H1 (cell line): ENCODE data around the gene C17orf107. TPM values are rescaled to one million over a fixed set of nuclear protein-coding genes. Genes with fewer than 3 reads are reported as not detected.

ENCODE experiments used
- CTCF ChIA-PET: fragments of 300-600 bp; sonication (Branson Sonifier 250); formaldehyde crosslinking; loops from one replicate; lab custom pipeline; 2021; ENCODE audit not compliant: partially characterized antibody; lab: Charles Lee
- POLR2A ChIA-PET: fragments of 300-600 bp; sonication (Branson Sonifier 250); formaldehyde crosslinking; loops from one replicate; lab custom pipeline; 2021; ENCODE audit warnings: inconsistent platforms; ENCODE audit not compliant: partially characterized antibody; lab: Charles Lee
- DNase-seq, 2 experiments: peaks; one replicate each; pipeline versions ENCODE4 v3.0.0 to v3.0.0-alpha.2; 2010 to 2022; ENCODE audit warnings: low spot score in 2 of 2, low read depth in 1 of 2, mixed read lengths in 1 of 2
- FAIRE-seq: peaks from 2 replicates; lab custom pipeline; 2011; peaks lifted over from hg19 to GRCh38; lab: Jason Lieb, UNC
- H2AFZ ChIP-seq: 2 replicates; pipeline ENCODE4 v1.8.1; 2012; ENCODE audit warnings: low read length, inconsistent platforms
- H2AK5ac ChIP-seq: 2 replicates; pipeline ENCODE4 v1.6.1; 2013; ENCODE audit warnings: low read depth, low read length
- H2BK120ac ChIP-seq: replicated peaks from 2 replicates; pipeline ENCODE3; 2013; ENCODE audit warnings: low read depth, low read length, inconsistent platforms
- H2BK12ac ChIP-seq: 2 replicates; pipeline ENCODE4 v1.6.1; 2013; ENCODE audit warnings: low read depth, low read length
- H2BK15ac ChIP-seq: 2 replicates; pipeline ENCODE4 v1.6.1; 2013; ENCODE audit warnings: low read length
- H2BK20ac ChIP-seq: 2 replicates; pipeline ENCODE4 v1.6.1; 2013; ENCODE audit warnings: low read length
- H2BK5ac ChIP-seq: 2 replicates; pipeline ENCODE4 v1.6.1; 2013; ENCODE audit warnings: low read depth, low read length
- H3K14ac ChIP-seq: 2 replicates; pipeline ENCODE4 v1.6.1; 2013; ENCODE audit warnings: inconsistent platforms; ENCODE audit not compliant: insufficient read length
- H3K18ac ChIP-seq: 2 replicates; pipeline ENCODE4 v1.6.1; 2013; ENCODE audit warnings: low read length; ENCODE audit errors: extremely low read depth
- H3K23ac ChIP-seq: 2 replicates; pipeline ENCODE4 v1.6.1; 2013; ENCODE audit warnings: inconsistent platforms; ENCODE audit not compliant: insufficient read length
- H3K23me2 ChIP-seq: 2 replicates; pipeline ENCODE4 v1.6.1; 2013; ENCODE audit warnings: low read depth, low read length
- H3K27ac ChIP-seq: 2 replicates; pipeline ENCODE4 v1.6.1; 2011; ENCODE audit warnings: low read depth, low read length, inconsistent platforms
- H3K27me3 ChIP-seq, 4 experiments: replicated peaks in 1 of 4; 1 replicate in 1 of 4; 2 replicates in 3 of 4; pipeline versions ENCODE4 v1.6.1 to v1.8.1; 2011 to 2013; ENCODE audit warnings: low read length in 3 of 4, mild to moderate bottlenecking in 3 of 4, inconsistent platforms in 2 of 4, mixed read lengths in 2 of 4, moderate library complexity in 1 of 4; ENCODE audit not compliant: control insufficient read depth in 3 of 4, insufficient read depth in 3 of 4; ENCODE audit errors: extremely low read depth in 1 of 4
- H3K36me3 ChIP-seq, 4 experiments: 2 replicates each; pipeline versions ENCODE4 v1.6.1 to v1.8.1; 2011 to 2013; ENCODE audit warnings: mild to moderate bottlenecking in 4 of 4, low read length in 3 of 4, moderate library complexity in 2 of 4, control low read depth in 1 of 4, inconsistent platforms in 1 of 4; ENCODE audit not compliant: insufficient read depth in 4 of 4, control insufficient read depth in 2 of 4
- H3K4ac ChIP-seq: replicated peaks from 2 replicates; pipeline ENCODE3; 2013; ENCODE audit warnings: low read length, low read depth, mixed read lengths, inconsistent platforms; ENCODE audit not compliant: insufficient read length
- H3K4me1 ChIP-seq, 4 experiments: replicated peaks in 1 of 4; 1 replicate in 1 of 4; 2 replicates in 3 of 4; pipeline versions ENCODE4 v1.6.1 to v1.8.1; 2011 to 2013; ENCODE audit warnings: low read length in 3 of 4, inconsistent platforms in 2 of 4, mixed read lengths in 1 of 4; ENCODE audit not compliant: insufficient read depth in 4 of 4, control insufficient read depth in 3 of 4
- H3K4me2 ChIP-seq, 2 experiments: 2 replicates each; pipeline versions ENCODE4 v1.6.1 to v1.8.1; 2011 to 2013; ENCODE audit warnings: low read depth in 2 of 2, low read length in 2 of 2, control low read depth in 1 of 2, inconsistent platforms in 1 of 2, mild to moderate bottlenecking in 1 of 2; ENCODE audit not compliant: insufficient read depth in 1 of 2
- H3K4me3 ChIP-seq, 4 experiments: fragments of 200-600, 300-600 bp in 1 of 4; sonication (generic), shearing (Covaris generic), sonication (Bioruptor Twin) in 1 of 4; 2 replicates each; pipeline versions ENCODE4 v1.5.1 to v1.8.1; 2011 to 2016; ENCODE audit warnings: low read length in 4 of 4, low read depth in 3 of 4, control low read depth in 2 of 4, inconsistent platforms in 2 of 4, mild to moderate bottlenecking in 2 of 4, mixed read lengths in 1 of 4, moderate library complexity in 1 of 4; ENCODE audit not compliant: insufficient read depth in 2 of 4; ENCODE audit errors: extremely low read depth in 1 of 4
- H3K56ac ChIP-seq: replicated peaks from 2 replicates; pipeline ENCODE3; 2013; ENCODE audit warnings: low read depth, mild to moderate bottlenecking, mixed read lengths, low read length, inconsistent platforms; ENCODE audit not compliant: insufficient read length
- H3K79me1 ChIP-seq: 2 replicates; pipeline ENCODE4 v1.6.1; 2013; ENCODE audit warnings: low read depth, low read length, control low read depth
- H3K79me2 ChIP-seq, 2 experiments: 2 replicates each; pipeline versions ENCODE4 v1.6.1 to v1.8.1; 2012 to 2013; ENCODE audit warnings: low read length in 2 of 2, mild to moderate bottlenecking in 2 of 2, inconsistent platforms in 1 of 2; ENCODE audit not compliant: insufficient read depth in 2 of 2, control insufficient read depth in 1 of 2
- H3K9ac ChIP-seq, 4 experiments: replicated peaks in 1 of 4; 1 replicate in 1 of 4; 2 replicates in 3 of 4; pipeline versions ENCODE4 v1.6.1 to v1.8.1; 2011 to 2013; ENCODE audit warnings: low read depth in 3 of 4, low read length in 3 of 4, control low read depth in 2 of 4, mild to moderate bottlenecking in 2 of 4, moderate library complexity in 2 of 4, inconsistent platforms in 1 of 4; ENCODE audit errors: extremely low read depth in 1 of 4
- H3K9me3 ChIP-seq, 2 experiments: 2 replicates each; pipeline versions ENCODE4 v1.6.1 to v1.8.1; 2012 to 2013; ENCODE audit warnings: mild to moderate bottlenecking in 2 of 2, moderate library complexity in 2 of 2, control low read depth in 1 of 2, inconsistent platforms in 1 of 2, low read depth in 1 of 2, low read length in 1 of 2, mixed read lengths in 1 of 2; ENCODE audit not compliant: insufficient read depth in 2 of 2
- H4K20me1 ChIP-seq, 2 experiments: replicated peaks in 1 of 2; 2 replicates each; pipeline versions ENCODE3 to v1.8.1; 2011 to 2013; ENCODE audit warnings: inconsistent platforms in 2 of 2, low read length in 2 of 2, mild to moderate bottlenecking in 1 of 2; ENCODE audit not compliant: insufficient read depth in 2 of 2, control insufficient read depth in 1 of 2
- H4K5ac ChIP-seq: 2 replicates; pipeline ENCODE4 v1.6.1; 2013; ENCODE audit warnings: low read length, low read depth, mixed read lengths, inconsistent platforms; ENCODE audit not compliant: insufficient read length
- H4K8ac ChIP-seq: 2 replicates; pipeline ENCODE4 v1.8.0; 2013; ENCODE audit warnings: mild to moderate bottlenecking, moderate library complexity, low read length, inconsistent platforms; ENCODE audit not compliant: insufficient read depth; ENCODE audit errors: extremely low read depth
- H4K91ac ChIP-seq: replicated peaks from 2 replicates; pipeline ENCODE3; 2013; ENCODE audit warnings: low read length, mixed read lengths, inconsistent platforms; ENCODE audit not compliant: insufficient read length
- POU5F1 ChIP-seq: IDR thresholded peaks from 2 replicates; pipeline ENCODE4 v1.6.1; 2011; ENCODE audit warnings: low read depth, mild to moderate bottlenecking, low read length, moderate library complexity
- WGBS, 2 experiments: shearing (Covaris generic) in 1 of 2; methylation state at CpG; one replicate each; pipeline versions ENCODE4 v1.1.6 to v1.1.7; 2013 to 2015; ENCODE audit warnings: low lambda C conversion rate in 2 of 2, mixed read lengths in 2 of 2, inconsistent platforms in 1 of 2, low coverage in 1 of 2, missing lambda C conversion rate in 1 of 2; ENCODE audit not compliant: insufficient replicate concordance in 2 of 2, insufficient coverage in 1 of 2, insufficient read length in 1 of 2; ENCODE audit errors: extremely low coverage in 1 of 2, missing lambda C conversion rate in 1 of 2; 5-methylcytosine and 5-hydroxymethylcytosine counted together
- polyA plus RNA-seq, 7 experiments: library from polyadenylated mRNA; depleted of rRNA in 3 of 7; stranded (reverse) in 5 of 7; unstranded in 2 of 7; fragments of >200 nt in 5 of 7; fragments of 200-250 nt in 2 of 7; gene quantifications; 1 replicate in 5 of 7; 2 replicates in 1 of 7; 4 replicates in 1 of 7; pipeline versions ENCODE4 v1.2.1 to v1.2.3, GENCODE V29; 2011 to 2013; ENCODE audit warnings: missing spikeins in 2 of 7, mixed read lengths in 2 of 7
- total RNA-seq: library from RNA; stranded (reverse); fragmentation: NEBNext Ultra II Directional; extraction: Animal tissue kit (Norgen Biotek cat#: 25700); gene quantifications from 2 replicates; pipeline ENCODE4 v1.2.1, GENCODE V29; 2021

Gene C17orf107
- total and polyA plus RNA-seq, 2 of the 8 experiments (the other 6 are each of a cell fraction or from before 2014, with no cell fraction given): 0.39 to 0.45 TPM

- FAIRE-seq (no peak), DNase-seq (no peak)
- H2BK12ac ChIP-seq: no peak overlapping the region
- no peak overlapping the region for H3K56ac ChIP-seq
- no peaks in the 10 kb centered on the region for H3K36me3 ChIP-seq
- H3K23me2 ChIP-seq: no peaks in the 10 kb centered on the region
- no peak overlapping the region for H4K91ac ChIP-seq
- no peak overlapping the region for H2BK15ac ChIP-seq
- H3K4me3 ChIP-seq: no peak overlapping the region
- peaks cover 0 to 2% of the 10 kb centered on the region in 2 experiments; a peak in 1 of 4 replicates for H3K79me2 ChIP-seq
- no peaks in the 10 kb centered on the region for H3K9me3 ChIP-seq
- H3K27ac ChIP-seq: no peak overlapping the region
- no peak overlapping the region for H4K5ac ChIP-seq
- POLR2A ChIA-PET: no interaction called here
- H2BK120ac ChIP-seq: no peak overlapping the region
- no peak overlapping the region for H2AK5ac ChIP-seq
- peaks cover 0 to 1% of the 10 kb centered on the region in 2 experiments for H4K20me1 ChIP-seq
- WGBS, 2 experiments: 86% methylated on average over 2 of the region's 2 CpGs; no CpG with 5 or more reads in 1 of the 2 experiments
- H3K27me3 ChIP-seq: no peaks in the 10 kb centered on the region
- H3K79me1 ChIP-seq: peaks cover 3% of the 10 kb centered on the region; the same call in 1 of the 2 replicates
- H3K14ac ChIP-seq: no peak overlapping the region
- TF ChIP-seq POU5F1: no peak
- no peak overlapping the region for H2BK5ac ChIP-seq
- H2AFZ ChIP-seq: no peak overlapping the region
- no peak overlapping the region for H4K8ac ChIP-seq
- no peak overlapping the region for H3K4me2 ChIP-seq
- H3K9ac ChIP-seq: no peak overlapping the region
- H3K4me1 ChIP-seq: peaks cover 0 to 7% (median 4%) of the 10 kb centered on the region in 4 experiments; a peak in 6 of 7 replicates
- H3K18ac ChIP-seq: no peak overlapping the region
- no peak overlapping the region for H3K4ac ChIP-seq
- CTCF ChIA-PET: interaction anchor here (0.8 to 2.1 kb wide), 5 partner anchors 9 to 13 kb away, joined by 3 to 10 read pairs (median 3); no protein-coding TSS in a partner anchor
- no peak overlapping the region for H2BK20ac ChIP-seq
- no peak overlapping the region for H3K23ac ChIP-seq
Observed at GRCh38 chr17:4870855-4871254, 28.5 kb upstream of the C17orf107 start.
